Glomerular visceral epithelial cell (primary cell): ENCODE results near the gene DKC1.
"Not testable (repeated sequence)": the region's sequence is repeated elsewhere in the genome, so short reads cannot be mapped to it uniquely, and the experiment has no call there.

Source experiments
- DNase-seq: peaks from one replicate; pipeline ENCODE4 v3.0.0-alpha.2; 2016; ENCODE audit errors: extremely low spot score

Gene DKC1

DNA sequence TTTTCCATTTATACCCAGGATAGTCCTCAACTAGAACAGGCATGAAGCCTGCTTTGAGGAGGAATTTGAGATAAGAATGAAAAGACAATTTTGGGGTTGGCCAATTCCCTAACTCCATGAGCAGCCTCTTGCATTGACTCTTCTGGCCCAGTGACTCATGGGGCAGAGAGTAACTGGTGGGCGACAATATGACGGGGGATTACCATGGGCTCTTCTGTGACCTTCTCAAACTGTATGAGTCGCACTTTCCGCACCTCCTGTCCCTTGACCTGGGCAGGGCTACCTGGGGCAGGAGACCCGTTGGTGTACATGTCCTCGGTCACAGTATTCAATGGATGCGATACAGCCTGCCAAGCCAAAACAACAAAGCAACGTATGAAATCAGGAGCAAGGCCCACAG, 29.3 kb downstream of the DKC1 start:
- DNase-seq: no peak

DNA sequence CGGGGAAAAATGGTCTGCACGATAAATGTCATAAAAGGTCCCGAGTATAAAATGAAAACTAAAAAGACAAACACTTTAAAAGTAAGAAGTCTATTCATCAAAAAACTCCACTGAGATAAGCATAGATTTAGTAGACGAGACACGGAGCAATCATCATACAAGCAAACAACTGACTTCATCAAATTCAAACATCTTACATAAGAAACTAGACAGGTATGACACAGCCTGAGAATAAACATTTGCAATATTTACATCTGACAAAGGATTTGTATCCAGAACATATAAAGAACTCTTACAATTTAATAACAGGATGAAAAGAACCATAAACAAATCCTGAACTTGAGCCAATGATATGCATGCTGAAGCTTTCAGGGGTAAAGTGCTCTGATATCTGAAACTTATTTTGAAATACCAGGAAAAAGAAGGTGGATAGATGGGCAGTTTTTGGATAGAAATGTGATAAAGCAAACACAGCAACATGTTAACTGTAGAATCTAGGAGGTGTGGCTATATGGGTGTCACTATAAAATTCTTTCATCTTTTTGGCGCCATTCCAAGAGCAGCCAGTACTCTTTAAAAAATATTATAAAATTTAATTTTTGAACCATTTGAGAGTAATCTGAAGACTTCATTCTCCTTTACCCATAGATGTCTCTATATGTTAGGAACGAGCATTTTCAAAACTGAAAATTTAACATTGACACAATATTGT, 30.6 kb downstream of the DKC1 start:
- DNase-seq: no peak

DNA sequence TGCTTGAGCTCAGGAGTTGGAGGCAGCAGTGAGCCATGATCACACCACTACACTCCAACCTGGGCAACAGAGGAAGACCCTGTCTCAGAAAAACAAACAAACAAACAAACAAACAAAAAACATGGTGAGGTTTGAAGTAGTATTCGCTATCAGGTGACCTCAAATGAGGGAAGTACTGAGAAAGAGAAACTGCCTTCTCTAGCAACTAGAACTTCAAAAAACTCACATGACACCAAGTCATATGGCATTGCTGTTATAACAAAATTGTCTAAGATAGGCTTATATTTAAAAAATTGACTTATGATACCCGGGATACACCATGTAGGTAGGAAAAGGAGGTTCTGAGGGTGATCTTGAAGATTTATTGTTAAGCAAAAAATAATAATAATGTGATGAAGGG, 32.4 kb downstream of the DKC1 start:
- no peak for DNase-seq

DNA sequence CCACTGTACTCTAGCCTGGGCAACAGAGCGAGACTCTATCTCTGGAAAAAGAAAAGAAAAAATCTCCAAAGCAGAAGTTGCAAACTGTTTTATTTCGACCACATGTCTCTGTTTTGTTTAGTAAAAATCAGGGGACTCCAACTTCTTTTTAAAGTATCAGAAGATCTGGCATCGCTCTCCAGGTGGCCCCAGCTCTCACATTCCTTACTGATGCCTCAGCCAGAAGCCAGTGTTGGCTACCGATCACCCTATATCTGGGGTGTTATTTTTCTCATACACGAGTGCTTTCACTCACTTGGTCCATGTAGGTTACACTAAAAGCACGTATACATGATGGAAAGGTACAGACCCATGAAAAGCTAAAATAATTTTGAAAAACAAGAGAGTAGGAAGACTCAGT, 34.3 kb downstream of the DKC1 start:
- DNase-seq: peak; percentile 50

DNA sequence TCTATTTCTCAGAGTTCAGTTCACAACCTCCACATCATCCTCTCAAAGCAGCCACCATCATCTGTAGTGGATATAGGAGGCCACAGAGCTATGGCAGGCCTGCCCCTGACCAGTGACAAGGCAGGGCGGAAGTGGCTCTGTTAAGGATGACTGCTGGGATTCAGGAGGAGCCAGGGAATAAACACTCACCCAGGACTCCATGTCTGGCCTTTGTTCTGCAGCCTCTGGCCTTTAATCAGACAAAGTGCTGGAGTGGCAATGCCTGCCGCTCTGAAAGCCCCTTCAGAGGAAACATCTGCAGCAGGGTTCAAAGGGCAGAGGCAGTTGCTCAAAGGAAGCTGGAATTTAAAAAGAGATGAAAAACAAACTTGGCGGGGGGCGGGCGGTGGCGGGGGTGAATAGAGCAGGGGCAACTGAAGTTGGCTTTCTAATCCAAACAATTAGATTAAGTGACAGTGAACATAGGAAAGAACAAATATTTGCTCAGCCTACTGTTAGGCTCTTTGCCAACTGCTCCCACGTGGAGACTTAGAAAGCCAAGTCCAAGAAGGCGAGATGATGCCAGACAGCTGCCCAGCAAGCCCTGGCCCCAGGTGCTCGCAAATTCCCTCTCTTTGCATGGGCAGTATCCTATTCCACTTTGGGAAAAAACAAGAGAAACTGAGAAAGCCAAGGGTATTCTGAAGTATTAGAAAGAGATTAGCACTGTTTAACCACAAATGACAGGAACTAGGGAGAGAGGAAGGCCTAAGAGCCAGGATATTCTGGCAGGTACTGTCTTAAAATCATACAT, 37.1 kb downstream of the DKC1 start:
- peak; percentile 16 for DNase-seq

DNA sequence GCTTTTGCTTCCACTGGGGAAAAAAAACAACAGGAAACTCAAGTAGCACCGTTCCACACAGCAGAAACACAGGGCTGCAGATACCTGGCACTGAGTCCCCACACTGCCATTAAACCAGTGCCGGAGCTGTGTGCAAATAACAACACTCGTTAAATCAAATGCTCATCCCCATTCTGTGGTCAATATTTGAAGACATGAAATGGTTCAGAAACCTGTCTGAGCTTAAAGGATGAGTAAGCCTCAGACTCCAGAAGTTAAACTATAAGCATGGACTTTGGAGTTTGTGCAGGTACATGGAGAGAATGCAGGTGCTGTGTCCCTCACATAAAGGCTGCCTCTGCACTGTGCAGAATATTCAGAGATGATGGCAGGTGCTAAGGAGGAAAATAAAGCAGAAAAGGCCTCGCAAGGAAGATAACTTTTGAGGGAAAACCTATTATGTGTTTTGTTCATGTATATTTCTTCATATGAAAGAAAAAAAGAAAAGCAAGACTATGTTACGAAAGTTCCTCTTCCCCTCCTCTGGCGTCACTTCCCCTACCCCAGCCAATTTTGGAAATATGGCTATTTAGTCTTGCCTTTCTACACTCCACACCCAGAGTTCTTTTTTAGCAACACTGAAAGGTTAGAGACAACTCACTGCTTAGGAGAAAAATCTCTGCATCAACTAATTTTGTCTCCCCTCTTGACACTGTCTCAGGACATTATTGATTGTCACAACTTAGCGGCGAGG, 38.0 kb downstream of the DKC1 start:
- DNase-seq: no peak

DNA sequence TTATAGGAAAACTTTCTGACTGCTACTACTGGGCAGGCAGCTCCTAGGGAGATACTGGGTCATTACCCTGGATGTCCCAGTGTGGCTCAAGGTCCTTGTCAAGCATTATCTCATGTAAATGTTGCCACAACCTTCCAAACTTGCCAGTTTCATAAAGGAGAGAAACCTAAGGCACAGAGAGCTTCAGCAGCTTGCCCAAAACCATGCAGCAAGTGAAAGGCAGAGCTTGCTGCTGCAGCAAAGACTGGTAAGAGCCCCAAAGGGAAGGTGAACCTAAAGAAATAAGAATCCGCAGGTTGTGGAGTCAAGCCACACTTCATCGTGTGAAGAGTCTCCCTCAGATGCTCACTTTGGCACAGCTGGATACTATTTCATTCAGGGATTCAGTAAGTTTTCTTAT, 40.3 kb downstream of the DKC1 start:
- DNase-seq: no peak

DNA sequence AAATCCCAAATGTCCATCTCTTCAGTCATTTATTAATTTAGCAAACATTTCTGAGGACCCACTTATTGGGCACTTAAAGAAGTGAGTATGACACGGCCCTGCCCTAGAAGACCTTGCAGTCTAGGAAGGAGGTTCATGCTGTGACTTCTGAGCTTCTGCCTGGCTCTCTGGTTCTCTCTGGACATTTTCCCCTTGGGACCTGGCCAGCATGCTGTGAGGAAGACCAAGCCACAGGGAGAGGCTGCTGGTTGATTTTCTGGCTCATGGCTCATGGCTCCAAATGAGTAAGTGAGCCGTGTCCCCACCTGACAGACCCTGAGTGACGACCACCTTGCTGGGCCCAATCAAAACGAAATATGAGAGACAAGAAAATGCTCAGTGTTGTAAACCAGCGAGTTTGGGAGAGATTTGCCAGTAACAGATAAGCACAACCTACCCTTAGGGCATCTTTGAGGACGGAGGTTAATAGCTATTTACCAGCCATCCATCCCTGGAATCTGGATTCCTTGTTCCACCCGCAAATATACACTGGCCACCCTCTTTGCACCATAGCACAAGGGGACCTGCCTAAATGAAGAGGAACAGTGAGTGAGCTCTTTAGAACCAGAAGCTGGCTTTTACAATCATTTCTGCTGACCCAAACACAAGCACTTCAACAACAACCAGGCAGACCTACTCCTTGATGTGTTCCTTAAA, 41.7 kb downstream of the DKC1 start:
- no peak for DNase-seq

DNA sequence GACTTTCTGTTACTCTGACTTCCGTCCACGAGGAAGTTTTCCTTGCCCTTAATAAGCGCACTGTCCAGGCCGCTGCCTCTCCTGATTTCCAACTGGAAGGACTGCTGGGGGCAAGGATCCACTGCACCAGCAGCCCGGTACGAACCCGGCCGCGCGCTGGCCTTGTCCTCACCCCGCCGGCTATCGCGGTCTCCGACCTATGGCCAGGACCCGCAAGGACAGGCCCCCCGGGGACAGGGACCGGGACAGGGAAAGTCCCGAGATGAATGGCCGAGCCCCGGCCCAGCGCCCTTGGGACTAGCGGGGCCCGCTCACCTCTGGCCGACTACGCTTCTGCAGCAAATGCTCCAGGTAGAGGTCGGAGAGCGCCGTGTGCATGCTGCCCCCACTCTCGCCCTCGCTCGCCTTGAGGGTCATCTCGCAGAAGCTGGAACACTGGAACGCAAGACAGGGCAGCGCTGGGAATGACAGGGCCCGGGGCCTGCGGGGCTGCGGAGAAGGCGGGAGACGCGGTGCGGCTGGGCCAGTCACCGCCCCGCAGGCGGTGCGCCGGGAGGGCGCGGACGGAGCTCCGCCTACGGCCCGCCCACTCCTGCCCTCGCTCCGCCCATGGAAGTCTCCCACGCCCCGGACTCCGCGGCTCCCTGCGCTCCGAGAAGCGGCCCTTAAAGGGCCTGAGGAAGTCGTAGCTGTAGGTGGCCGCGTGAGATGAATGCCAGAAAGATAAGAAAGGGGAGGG, 42.5 kb downstream of the DKC1 start, which contains the start of gene MPP1:
MPP1 (minus strand) TSS at position 529 of the 739 bp plus-strand sequence; CDS start at position 417, 112 bp downstream.
- peak; percentile 75 for DNase-seq

DNA sequence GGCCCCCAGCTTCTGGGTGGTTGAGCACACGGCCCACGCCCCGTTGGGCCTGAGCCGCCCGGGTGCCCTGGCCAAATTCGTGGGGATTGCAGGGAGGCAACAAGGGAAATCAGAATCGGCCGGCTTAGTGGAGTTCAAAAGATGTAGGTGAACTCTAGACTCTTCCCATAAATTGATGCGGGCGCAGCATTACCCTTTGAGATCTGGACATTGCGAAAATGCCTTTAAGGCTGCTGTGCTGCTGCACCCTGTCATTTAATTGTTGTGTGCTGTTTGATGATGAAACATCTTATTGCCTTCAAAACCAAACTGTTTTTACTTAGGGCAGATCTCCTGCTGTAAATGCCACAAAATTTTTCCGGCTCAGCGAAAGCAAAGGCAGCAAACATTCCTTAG, 43.0 kb downstream of the DKC1 start:
- peak; percentile 11 for DNase-seq

DNA sequence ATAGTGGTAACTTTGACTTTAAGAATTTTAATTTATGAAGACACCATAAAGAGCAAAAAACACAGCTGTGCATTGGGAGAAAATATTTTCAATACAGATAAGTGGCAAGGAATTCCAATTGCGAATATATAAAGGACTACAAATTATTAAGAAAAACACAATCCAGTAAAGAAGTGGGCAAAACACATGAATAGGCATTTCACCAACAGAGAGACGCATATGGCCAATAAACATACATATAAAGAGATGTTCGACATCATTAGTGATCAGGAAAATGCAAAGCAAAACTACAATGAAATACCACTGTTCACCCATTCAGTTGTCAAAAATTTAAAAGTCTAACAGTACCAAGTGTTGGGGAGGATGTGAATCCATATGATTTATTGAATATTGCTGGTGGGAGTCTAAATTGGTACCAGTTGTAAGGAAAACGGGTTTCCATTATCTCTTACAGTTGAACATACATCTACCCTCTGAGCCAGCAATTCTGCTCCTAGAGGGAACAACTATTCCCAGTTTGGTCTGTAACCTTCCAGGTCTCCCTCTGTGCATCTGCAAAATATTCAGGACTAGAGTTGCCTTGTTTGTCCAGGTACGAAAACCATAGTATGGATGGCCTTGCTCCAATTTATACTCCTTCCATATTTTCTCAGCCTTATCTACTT, 44.3 kb downstream of the DKC1 start:
- no peak for DNase-seq

DNA sequence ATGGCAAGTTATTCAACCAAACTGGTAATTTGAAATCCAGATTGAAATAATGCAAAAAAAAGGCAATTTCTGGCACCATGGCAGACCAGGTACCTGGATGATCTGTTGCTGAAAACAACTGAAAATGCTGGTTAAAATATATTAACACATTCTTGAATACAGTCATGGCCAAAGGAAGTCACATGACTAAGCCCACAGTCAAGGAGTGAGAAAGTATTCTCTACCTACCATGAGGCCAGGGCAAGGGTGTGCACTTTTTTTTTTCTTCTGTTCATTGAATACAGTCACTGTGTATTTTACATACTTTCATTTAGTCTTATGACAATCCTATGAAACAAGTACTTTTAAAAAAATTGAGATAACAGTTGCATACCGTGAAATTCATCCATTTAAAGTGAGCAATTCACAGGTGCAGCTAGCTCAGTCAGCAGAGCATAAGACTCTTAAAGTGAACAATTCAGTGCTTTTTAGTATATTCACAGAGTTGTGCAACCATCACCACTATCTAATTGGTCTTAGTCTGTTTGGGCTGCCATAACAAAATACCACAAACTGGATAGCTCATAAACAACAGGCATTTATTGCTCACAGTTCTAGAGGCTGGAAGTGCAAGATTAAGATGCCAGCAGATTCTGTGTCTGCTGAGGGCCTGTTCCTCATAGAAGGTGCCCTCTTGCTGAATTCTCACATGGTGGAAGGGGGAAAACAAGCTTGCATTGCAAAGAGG, 47.4 kb downstream of the DKC1 start:
- DNase-seq: no peak

DNA sequence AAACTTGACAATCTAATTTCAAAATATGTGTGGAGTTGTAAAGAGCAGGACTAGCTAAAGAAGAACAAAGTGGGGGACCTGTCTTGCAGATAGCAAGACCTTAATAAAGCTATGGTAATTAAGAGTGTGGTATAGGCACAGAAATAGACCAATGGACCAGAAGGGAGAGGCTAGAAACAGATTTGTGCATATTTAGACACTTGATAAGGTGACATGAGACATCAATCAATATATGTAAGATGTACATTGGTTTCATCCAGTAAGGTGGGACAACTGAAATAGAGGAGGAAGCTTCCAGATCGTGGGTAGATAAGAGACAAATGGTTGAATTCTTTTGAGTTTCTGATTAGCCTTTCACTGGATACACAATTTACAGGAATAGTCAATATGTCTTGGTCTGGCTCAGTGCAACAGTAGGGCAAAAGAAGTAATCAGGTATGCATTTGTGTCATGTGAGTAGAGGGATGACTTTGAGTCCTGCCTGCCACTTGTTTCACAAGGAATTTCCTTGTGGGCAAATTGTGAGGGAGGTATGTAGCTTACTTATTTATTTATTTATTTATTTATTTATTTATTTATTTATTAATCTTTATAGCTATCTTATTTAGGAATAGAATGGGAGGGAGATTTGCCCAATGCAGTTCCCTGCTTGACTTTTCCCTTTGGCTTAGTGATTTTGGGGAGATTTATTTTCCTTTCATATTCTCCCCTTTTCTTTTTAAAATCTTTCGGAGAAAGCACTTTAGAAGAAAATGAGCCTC, 49.9 kb downstream of the DKC1 start:
- DNase-seq: no peak

DNA sequence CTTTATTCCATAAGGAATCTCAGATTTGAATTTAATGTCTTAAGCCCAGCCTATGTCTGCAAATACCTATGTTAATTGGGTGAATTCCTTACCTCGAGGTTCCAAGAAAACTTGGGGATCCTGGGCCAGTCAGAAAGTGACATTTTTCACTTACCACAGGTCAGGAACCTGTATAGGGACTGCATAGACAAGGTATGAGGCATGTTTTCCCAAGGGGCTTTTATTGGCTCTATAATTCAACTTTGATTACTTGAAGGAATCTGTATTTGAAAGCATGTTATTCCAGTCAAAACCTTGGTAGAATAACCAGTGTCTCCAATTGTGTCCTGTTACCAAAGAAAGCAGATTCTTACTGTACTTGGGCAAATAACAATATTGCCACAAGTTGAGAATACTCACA, 51.1 kb downstream of the DKC1 start:
- DNase-seq: no peak

DNA sequence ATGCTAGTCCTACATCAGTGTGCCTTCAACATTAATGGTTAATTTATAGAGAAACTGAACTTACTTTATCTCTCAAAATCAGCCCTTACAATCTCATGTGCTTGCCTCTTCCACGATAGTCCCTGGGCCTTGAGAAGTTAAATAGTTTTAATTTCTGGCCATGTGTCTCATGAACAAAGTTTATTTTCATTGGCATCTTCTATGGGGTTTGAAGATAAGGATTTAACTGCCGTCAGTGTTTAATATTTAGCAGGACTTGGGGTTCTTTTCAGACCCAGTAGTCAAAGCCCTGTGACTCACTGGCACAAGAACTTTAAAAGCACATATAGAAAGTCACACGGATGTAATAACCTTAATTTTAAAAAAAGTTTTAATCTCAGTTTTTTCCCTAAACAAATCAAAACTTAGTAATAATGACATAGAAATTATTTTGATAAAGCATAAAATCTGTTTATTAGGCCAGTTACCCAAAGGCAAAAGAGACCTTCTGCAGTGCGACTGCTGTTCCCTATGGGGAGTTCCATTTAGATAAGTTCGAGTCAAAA, 52.7 kb downstream of the DKC1 start:
- no peak for DNase-seq

DNA sequence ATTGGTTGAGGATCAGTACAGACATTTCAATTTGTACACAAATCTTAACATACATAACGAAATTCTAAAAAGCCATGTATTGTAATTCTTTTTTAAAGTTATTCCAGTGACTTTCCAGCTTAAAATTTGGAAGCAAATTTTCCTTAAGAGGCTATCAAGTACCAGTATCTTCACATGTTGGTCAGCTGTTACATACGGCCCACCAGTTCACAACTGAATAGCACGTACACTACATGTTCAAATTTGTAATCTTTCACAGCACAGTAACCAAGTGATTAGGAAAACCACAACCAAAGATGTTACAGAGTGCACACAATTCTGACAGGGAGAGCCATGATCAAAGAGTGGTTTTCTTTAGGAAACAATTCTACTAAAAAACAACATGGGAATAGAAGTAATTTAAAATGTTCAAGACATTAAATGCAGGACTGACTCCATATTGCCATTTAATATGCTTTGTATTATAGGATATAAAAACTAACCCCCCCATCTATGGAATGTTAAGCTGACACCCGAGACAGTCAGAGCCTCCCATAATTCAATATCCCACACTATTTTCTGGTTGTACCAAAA, 53.7 kb downstream of the DKC1 start:
- DNase-seq: not testable (repeated sequence)

DNA sequence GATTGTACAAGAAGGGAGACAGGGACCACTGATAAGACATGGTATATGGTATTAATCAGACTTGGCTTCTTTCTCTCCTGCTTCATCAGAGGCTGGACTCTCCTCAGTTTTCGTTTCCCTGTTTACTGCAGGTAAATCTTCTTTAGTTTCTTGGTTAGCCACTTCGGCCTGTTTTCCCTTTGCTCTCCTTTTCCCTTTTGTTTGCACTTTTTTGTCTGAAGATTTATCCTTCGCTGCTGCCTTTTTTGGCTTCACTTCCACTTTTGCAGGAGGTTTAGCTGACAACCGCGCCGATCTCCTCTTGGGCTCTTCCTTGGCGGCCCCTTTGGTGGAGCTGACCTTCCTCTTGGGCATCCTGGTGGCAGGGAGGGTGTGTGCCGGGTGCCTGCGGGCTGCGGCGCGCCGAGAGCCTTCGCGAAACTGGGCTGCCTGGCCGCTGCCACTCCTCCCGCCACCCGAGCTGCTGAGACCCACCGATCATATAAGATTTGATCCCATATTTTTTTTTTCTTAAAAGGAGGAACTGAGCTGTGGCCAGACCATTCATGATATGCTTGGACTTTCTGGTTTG, 54.5 kb downstream of the DKC1 start:
- DNase-seq: not testable (repeated sequence)
